Suprapubic skin (tissue), 4 donors: Measurements from ENCODE around the gene SLC1A1. TPM values are rescaled to one million over a fixed set of nuclear protein-coding genes. Genes with fewer than 3 reads are reported as not detected.

Experiments used
- DNase-seq, 2 donors: peaks; one replicate each; pipeline ENCODE4 v3.0.0-alpha.2; 2019; ENCODE audit warnings: low spot score in 2 of 2
- H3K27ac ChIP-seq: fragments of 200-600 bp; sonication (generic); one replicate; pipeline ENCODE4 v1.5.1; 2019
- H3K27me3 ChIP-seq: fragments of 200-600 bp; sonication (generic); one replicate; pipeline ENCODE4 v1.5.1; 2019
- H3K36me3 ChIP-seq: fragments of 200-600 bp; sonication (generic); one replicate; pipeline ENCODE4 v1.5.1; 2019
- H3K4me1 ChIP-seq: fragments of 200-600 bp; sonication (generic); one replicate; pipeline ENCODE4 v1.5.1; 2019
- H3K4me3 ChIP-seq: fragments of 200-600 bp; sonication (generic); one replicate; pipeline ENCODE4 v1.5.1; 2019; ENCODE audit warnings: mild to moderate bottlenecking
- H3K9me3 ChIP-seq: fragments of 200-600 bp; sonication (generic); one replicate; pipeline ENCODE4 v1.5.1; 2019
- CTCF ChIP-seq, 2 donors: fragments of 200-600 bp in 1 of 2; fragments of 450-650 bp in 1 of 2; sonication (generic) in 1 of 2; IDR thresholded peaks; one replicate each; pipeline ENCODE4 v1.5.1; 2016 to 2019; ENCODE audit warnings: antibody characterized with exemption in 2 of 2, mild to moderate bottlenecking in 1 of 2, moderate library complexity in 1 of 2
- EP300 ChIP-seq: sonication (generic); formaldehyde crosslinking; IDR thresholded peaks from one replicate; pipeline ENCODE4 v1.6.1; 2017; ENCODE audit warnings: antibody characterized with exemption
- POLR2A ChIP-seq, 2 donors: fragments of 450-650 bp; IDR thresholded peaks; one replicate each; pipeline ENCODE4 v1.6.1; 2017; ENCODE audit warnings: antibody characterized with exemption in 2 of 2, mild to moderate bottlenecking in 2 of 2, moderate library complexity in 2 of 2
- POLR2AphosphoS5 ChIP-seq, 3 donors: sonication (generic); formaldehyde crosslinking; IDR thresholded peaks; one replicate each; pipeline ENCODE4 v1.6.1; 2017; ENCODE audit warnings: antibody characterized with exemption in 3 of 3
- WGBS: methylation state at CpG from one replicate; pipeline ENCODE4 v1.1.5; 2018; 5-methylcytosine and 5-hydroxymethylcytosine counted together
- total RNA-seq, 4 donors: library from RNA; depleted of rRNA; stranded (reverse); fragments of >200 nt; gene quantifications; one replicate each; pipeline ENCODE4 v1.1.0, GENCODE V29; 2016

Gene SLC1A1
- total RNA-seq, 4 donors from 2014 or later: 1.0 to 2.4 (median 1.6) TPM

- DNase-seq: no peak
- Histone ChIP-seq H3K27me3 (no peaks in the 10 kb centered on the region), H3K36me3 (no peaks in the 10 kb centered on the region), H3K4me3 (no peak overlapping the region), H3K9me3 (no peaks in the 10 kb centered on the region), H3K4me1 (no peaks in the 10 kb centered on the region), H3K27ac (no peak overlapping the region)
- 89% methylated on average over 3 of the region's 3 CpGs for WGBS
- TF ChIP-seq EP300: no peak
Observed at GRCh38 chr9:4508907-4509589, 18.8 kb downstream of the SLC1A1 start.

- no peaks in the 10 kb centered on the region for H3K9me3 ChIP-seq
- TF ChIP-seq POLR2A (IDR thresholded peaks at IDR 0.05) (no peak), POLR2AphosphoS5 (IDR thresholded peaks at IDR 0.05) (no peak), CTCF (IDR thresholded peaks at IDR 0.05) (no peak), EP300 (no peak)
- no peaks in the 10 kb centered on the region for H3K36me3 ChIP-seq
- no peaks in the 10 kb centered on the region for H3K4me1 ChIP-seq
- no peaks in the 10 kb centered on the region for H3K27me3 ChIP-seq
- no peak overlapping the region for H3K27ac ChIP-seq
- DNase-seq: no peak
- H3K4me3 ChIP-seq: no peak overlapping the region
- WGBS: 88% methylated on average over 3 of the region's 3 CpGs
Observed at GRCh38 chr9:4509590-4509984, 19.3 kb downstream of the SLC1A1 start.

GRCh38 chr9:4510546-4511322, 20.5 kb downstream of the SLC1A1 start:
- Histone ChIP-seq H3K4me3 (no peak overlapping the region), H3K9me3 (no peaks in the 10 kb centered on the region), H3K27ac (no peak overlapping the region), H3K4me1 (no peaks in the 10 kb centered on the region), H3K36me3 (no peaks in the 10 kb centered on the region), H3K27me3 (no peaks in the 10 kb centered on the region)
- TF ChIP-seq POLR2AphosphoS5 (IDR thresholded peaks at IDR 0.05) (no peak), EP300 (no peak), POLR2A (IDR thresholded peaks at IDR 0.05) (no peak), CTCF (IDR thresholded peaks at IDR 0.05) (no peak)
- DNase-seq: no peak
- WGBS: 91% methylated on average over 4 of the region's 4 CpGs

GRCh38 chr9:4514252-4515128, 24.2 kb downstream of the SLC1A1 start:
- Histone ChIP-seq H3K9me3 (no peaks in the 10 kb centered on the region), H3K4me1 (no peaks in the 10 kb centered on the region), H3K4me3 (no peak overlapping the region), H3K27me3 (no peaks in the 10 kb centered on the region), H3K27ac (no peak overlapping the region), H3K36me3 (no peaks in the 10 kb centered on the region)
- TF ChIP-seq POLR2AphosphoS5 (IDR thresholded peaks at IDR 0.05): no peak
- TF ChIP-seq POLR2A (IDR thresholded peaks at IDR 0.05): no peak
- TF ChIP-seq CTCF (IDR thresholded peaks at IDR 0.05): no peak
- no peak for TF ChIP-seq EP300
- 86% methylated on average over 8 of the region's 8 CpGs for WGBS
- no peak for DNase-seq

- TF ChIP-seq EP300 (no peak), CTCF (IDR thresholded peaks at IDR 0.05) (no peak), POLR2AphosphoS5 (IDR thresholded peaks at IDR 0.05) (no peak), POLR2A (IDR thresholded peaks at IDR 0.05) (no peak)
- Histone ChIP-seq H3K36me3 (no peaks in the 10 kb centered on the region), H3K4me1 (no peaks in the 10 kb centered on the region), H3K27me3 (no peaks in the 10 kb centered on the region), H3K9me3 (no peaks in the 10 kb centered on the region), H3K27ac (no peak overlapping the region), H3K4me3 (no peak overlapping the region)
- WGBS: 35% methylated on average over 1 of the region's 1 CpG
- no peak for DNase-seq
Observed at GRCh38 chr9:4515958-4516375, 25.7 kb downstream of the SLC1A1 start.
